ENCODE data around the gene AKAP1. TPM values are rescaled to one million over a fixed set of nuclear protein-coding genes. Genes with fewer than 3 reads are reported as not detected.

Gene AKAP1
- total RNA-seq, 4 donors from 2014 or later, result 82.7 to 110 (median 104) TPM

DNA sequence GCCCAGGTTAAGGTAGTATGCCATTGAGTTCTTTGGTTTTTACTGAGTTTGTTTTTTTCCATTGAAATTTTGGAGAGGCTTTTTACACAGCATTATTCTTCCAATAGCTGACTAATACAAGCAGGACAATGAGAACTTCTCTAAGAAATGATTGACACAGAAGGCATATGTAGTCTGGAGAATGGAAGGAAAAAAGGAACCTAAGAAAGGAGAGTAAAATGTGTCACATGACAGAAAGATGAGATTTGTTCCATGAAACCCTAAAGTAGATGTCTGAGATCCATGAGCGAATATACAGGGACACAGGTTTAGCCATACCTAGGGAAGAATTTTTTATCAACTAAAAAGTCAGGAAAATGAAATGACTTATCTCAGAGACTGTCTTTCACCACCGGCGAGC, 80.7 kb downstream of the AKAP1 start:
- TF ChIP-seq EP300 (IDR thresholded peaks at IDR 0.05) (no peak), POLR2AphosphoS5 (IDR thresholded peaks at IDR 0.05) (no peak), POLR2A (IDR thresholded peaks at IDR 0.05; ENCODE audit: low read depth) (no peak)
- TF ChIP-seq, protein P1, sequence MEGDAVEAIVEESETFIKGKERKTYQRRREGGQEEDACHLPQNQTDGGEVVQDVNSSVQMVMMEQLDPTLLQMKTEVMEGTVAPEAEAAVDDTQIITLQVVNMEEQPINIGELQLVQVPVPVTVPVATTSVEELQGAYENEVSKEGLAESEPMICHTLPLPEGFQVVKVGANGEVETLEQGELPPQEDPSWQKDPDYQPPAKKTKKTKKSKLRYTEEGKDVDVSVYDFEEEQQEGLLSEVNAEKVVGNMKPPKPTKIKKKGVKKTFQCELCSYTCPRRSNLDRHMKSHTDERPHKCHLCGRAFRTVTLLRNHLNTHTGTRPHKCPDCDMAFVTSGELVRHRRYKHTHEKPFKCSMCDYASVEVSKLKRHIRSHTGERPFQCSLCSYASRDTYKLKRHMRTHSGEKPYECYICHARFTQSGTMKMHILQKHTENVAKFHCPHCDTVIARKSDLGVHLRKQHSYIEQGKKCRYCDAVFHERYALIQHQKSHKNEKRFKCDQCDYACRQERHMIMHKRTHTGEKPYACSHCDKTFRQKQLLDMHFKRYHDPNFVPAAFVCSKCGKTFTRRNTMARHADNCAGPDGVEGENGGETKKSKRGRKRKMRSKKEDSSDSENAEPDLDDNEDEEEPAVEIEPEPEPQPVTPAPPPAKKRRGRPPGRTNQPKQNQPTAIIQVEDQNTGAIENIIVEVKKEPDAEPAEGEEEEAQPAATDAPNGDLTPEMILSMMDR (IDR thresholded peaks at IDR 0.05), result no peak
- no peaks in the 10 kb centered on the region for H3K36me3 ChIP-seq
- no peak overlapping the region for H3K4me3 ChIP-seq
- no peaks in the 10 kb centered on the region for H3K27me3 ChIP-seq
- H3K4me1 ChIP-seq, result no peaks in the 10 kb centered on the region
- intact Hi-C loops (cut with DNase I), result no loop called here
- no peaks in the 10 kb centered on the region for H3K9me3 ChIP-seq
- DNase-seq (ENCODE audit: extremely low spot score), result no peak
- 95% methylated on average over 3 of the region's 3 CpGs for WGBS
- no peak overlapping the region for H3K27ac ChIP-seq (replicated peaks in 1 of 4)

DNA sequence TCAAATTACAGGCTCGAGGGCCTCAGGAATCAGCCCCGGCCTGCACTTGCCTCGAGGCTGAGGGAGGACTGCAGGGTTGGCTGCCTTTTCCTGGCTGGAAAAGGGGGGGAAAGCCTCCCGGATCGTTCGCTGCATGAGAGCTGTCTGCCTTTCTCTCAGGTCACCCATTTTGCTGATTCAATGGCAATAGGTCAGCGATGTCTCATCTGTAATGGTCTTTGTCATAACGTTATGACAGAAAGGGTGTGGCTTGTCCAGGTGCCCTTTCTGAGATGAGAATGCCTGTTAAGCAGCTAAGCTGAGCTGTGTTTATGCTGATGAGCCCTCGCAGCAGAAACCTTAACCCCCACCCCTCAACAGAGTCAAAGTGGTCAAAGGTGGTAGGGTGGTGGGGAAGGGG, 81.8 kb downstream of the AKAP1 start:
- H3K9me3 ChIP-seq, result no peaks in the 10 kb centered on the region
- DNase-seq (ENCODE audit: extremely low spot score), result no peak
- H3K27me3 ChIP-seq, result no peaks in the 10 kb centered on the region
- no peak overlapping the region for H3K4me3 ChIP-seq
- no peak overlapping the region for H3K27ac ChIP-seq (replicated peaks in 1 of 4)
- no peaks in the 10 kb centered on the region for H3K4me1 ChIP-seq
- H3K36me3 ChIP-seq, result no peaks in the 10 kb centered on the region
- no peak for TF ChIP-seq EP300 (IDR thresholded peaks at IDR 0.05)
- no peak for TF ChIP-seq POLR2A (IDR thresholded peaks at IDR 0.05; ENCODE audit: low read depth)
- intact Hi-C loops (cut with DNase I), result no loop called here
- 34% methylated on average over 9 of the region's 9 CpGs for WGBS

DNA sequence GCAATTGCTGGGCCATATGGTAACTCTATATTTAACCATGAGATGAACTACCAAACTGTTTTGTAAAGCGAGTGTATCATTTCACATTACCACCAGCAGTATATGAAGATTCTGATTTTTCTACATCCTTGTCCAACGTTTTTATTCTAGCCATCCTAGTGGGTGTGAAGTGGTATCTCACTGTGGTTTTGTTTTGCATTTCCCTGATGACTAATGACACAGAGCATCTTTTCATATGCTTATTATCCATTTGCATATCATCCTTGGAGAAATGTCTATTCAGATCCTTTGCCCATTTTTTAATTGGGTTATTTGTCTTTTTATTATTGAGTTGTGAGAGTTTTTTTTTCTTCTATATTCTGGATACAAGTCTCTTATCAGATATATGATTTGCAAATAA, 83.6 kb downstream of the AKAP1 start:
- intact Hi-C loops (cut with DNase I), result no loop called here
- Histone ChIP-seq H3K36me3 (no peaks in the 10 kb centered on the region), H3K9me3 (no peaks in the 10 kb centered on the region), H3K27ac (replicated peaks in 1 of 4) (no peak overlapping the region), H3K27me3 (no peaks in the 10 kb centered on the region), H3K4me1 (no peaks in the 10 kb centered on the region), H3K4me3 (no peak overlapping the region)
- WGBS, result 72% methylated on average over 2 of the region's 2 CpGs
- no peak for DNase-seq (ENCODE audit: extremely low spot score)
- TF ChIP-seq, protein P1 (IDR thresholded peaks at IDR 0.05), result no peak
- TF ChIP-seq POLR2AphosphoS5 (IDR thresholded peaks at IDR 0.05) (no peak), EP300 (IDR thresholded peaks at IDR 0.05) (no peak), POLR2A (IDR thresholded peaks at IDR 0.05; ENCODE audit: low read depth) (no peak)

DNA sequence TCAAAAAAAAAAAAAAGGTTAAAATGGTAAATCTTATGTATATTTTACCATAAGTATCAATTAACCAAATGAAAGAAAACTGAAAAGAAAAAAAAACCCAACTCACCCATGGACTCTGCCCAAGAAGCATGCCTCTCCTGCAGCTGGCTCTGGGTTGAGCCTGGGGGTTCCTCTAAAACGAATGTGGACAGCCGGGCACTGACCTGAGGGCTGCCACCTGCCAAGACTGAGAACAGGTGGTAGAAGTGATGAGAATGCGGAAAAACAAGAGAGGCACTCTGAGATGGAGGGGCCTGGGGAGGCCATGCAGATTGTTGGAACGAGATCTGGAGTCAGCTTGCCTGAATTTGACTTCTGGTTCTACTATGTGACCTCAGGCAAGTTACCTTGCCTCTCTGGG, 85.8 kb downstream of the AKAP1 start:
- no peak for DNase-seq (ENCODE audit: extremely low spot score)
- H3K4me3 ChIP-seq, result no peak overlapping the region
- H3K36me3 ChIP-seq, result no peaks in the 10 kb centered on the region
- H3K27ac ChIP-seq (replicated peaks in 1 of 4), result no peak overlapping the region
- H3K4me1 ChIP-seq, result no peaks in the 10 kb centered on the region
- no peak for TF ChIP-seq POLR2A (IDR thresholded peaks at IDR 0.05; ENCODE audit: low read depth)
- no peak for TF ChIP-seq POLR2AphosphoS5 (IDR thresholded peaks at IDR 0.05)
- no peak for TF ChIP-seq EP300 (IDR thresholded peaks at IDR 0.05)
- TF ChIP-seq, protein P1 (IDR thresholded peaks at IDR 0.05), result no peak
- no peaks in the 10 kb centered on the region for H3K27me3 ChIP-seq
- H3K9me3 ChIP-seq, result no peaks in the 10 kb centered on the region
- 67% methylated on average over 4 of the region's 4 CpGs for WGBS
- intact Hi-C loops (cut with DNase I), result no loop called here

Other genes starting within 250 kb of the AKAP1 start
- gene TRIM25, start 171.2 kb upstream of the AKAP1 start, total RNA-seq, result 10 to 100 TPM; 13.9 to 19.9 (median 16.6) TPM
- gene COIL, start 124.2 kb upstream of the AKAP1 start, total RNA-seq, result 10 to 100 TPM in 3 of 4 donors, 1 to 10 TPM in 1; 9.9 to 13.3 (median 11.4) TPM
- 100 to 1,000 TPM in 1 of 4 donors, 10 to 100 TPM in 3; 61.0 to 111 (median 72.4) TPM for gene SCPEP1, start 107.1 kb upstream of the AKAP1 start, total RNA-seq
- 10 to 100 TPM; 28.8 to 39.0 (median 29.6) TPM for gene MSI2, start 171.3 kb downstream of the AKAP1 start, total RNA-seq

All from esophagus muscularis mucosa (tissue), 4 donors.